Measurements from ENCODE around the gene CTTNBP2. TPM values are rescaled to one million over a fixed set of nuclear protein-coding genes. Genes with fewer than 3 reads are reported as not detected.

Gene CTTNBP2
- total RNA-seq, 1 donor from 2014 or later = 9.5 TPM

DNA sequence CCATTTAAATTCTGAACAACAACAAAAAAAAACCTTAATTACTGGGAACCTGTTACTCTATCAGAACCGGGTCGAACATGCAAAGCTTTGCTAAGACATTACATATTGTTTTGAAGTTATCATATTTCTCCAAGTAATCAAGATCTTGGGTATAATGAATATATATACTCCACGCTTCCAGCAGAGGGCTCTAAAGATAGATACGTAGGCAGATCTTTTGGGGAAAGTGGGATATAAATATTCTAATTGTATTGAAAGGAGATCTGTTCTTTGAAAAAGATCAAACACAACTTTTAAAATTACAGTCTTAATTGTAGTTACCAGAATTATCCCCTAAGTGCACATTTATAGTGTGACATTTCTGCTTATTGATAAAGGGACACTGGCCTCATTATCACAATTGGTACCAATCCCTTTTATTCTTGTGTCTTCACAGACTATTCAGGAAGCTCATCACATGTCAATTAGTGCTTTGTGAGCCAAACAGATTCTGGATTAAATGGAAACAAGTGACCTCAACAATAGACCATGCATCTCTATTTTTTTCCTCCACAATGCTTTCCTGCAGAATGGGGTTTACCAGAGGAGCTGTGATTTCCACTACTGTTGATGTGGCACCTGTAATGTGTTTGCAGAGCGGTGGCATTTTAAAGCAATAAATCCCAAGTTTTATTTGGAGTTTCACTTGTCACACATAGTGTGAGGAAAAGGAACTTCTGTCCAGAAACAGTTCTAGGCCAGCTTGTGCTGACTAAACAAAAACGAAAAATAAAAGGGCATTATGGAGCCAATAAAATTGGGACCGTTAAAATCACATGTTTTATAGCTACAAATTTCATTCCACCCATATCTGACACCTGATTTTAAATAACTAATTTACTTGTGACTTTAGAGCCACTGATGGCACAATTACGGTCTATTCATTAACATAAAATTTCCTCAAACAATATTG lies 122.4 kb downstream of the CTTNBP2 start:
- H3K36me3 Mint-ChIP-seq (ENCODE audit: insufficient read depth) = peaks cover 5% of the 10 kb centered on the region
- no peak for DNase-seq (ENCODE audit: low spot score, unreplicated experiment)
- no peak overlapping the region for H3K27ac Mint-ChIP-seq
- H3K4me1 Mint-ChIP-seq (ENCODE audit: low read depth) = peaks cover 6% of the 10 kb centered on the region
- no peaks in the 10 kb centered on the region for H3K9me3 Mint-ChIP-seq (ENCODE audit: low read depth)
- TF ChIP-seq, protein P1, sequence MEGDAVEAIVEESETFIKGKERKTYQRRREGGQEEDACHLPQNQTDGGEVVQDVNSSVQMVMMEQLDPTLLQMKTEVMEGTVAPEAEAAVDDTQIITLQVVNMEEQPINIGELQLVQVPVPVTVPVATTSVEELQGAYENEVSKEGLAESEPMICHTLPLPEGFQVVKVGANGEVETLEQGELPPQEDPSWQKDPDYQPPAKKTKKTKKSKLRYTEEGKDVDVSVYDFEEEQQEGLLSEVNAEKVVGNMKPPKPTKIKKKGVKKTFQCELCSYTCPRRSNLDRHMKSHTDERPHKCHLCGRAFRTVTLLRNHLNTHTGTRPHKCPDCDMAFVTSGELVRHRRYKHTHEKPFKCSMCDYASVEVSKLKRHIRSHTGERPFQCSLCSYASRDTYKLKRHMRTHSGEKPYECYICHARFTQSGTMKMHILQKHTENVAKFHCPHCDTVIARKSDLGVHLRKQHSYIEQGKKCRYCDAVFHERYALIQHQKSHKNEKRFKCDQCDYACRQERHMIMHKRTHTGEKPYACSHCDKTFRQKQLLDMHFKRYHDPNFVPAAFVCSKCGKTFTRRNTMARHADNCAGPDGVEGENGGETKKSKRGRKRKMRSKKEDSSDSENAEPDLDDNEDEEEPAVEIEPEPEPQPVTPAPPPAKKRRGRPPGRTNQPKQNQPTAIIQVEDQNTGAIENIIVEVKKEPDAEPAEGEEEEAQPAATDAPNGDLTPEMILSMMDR (IDR thresholded peaks at IDR 0.05; ENCODE audit: unreplicated experiment) = peak; percentile 60
- no peaks in the 10 kb centered on the region for H3K27me3 Mint-ChIP-seq
- no peak overlapping the region for H3K4me3 Mint-ChIP-seq (ENCODE audit: low read depth)

DNA sequence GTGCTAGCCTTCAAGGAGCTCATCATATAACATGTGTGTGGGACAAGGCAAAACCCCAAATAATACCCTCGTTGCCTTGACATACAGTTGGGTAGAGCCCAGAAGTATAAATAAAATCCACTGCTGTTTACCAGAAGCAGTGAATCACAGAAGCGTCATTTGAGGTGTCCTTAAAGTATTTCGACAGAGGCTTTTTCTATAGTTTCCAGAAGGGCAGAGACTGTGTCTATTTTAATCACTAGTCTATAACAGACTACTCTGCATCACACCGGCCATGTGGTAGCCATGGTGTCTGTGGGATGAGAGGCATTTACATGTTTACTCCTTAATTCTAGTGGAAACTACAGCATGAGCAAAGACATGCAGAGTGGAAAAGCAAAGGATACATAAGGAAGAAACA lies 131.3 kb downstream of the CTTNBP2 start:
- Mint-ChIP-seq H3K27ac (peak overlapping the region; percentile 4), H3K4me1 (ENCODE audit: low read depth) (peaks cover 2% of the 10 kb centered on the region), H3K36me3 (ENCODE audit: insufficient read depth) (no peaks in the 10 kb centered on the region), H3K27me3 (no peaks in the 10 kb centered on the region), H3K9me3 (ENCODE audit: low read depth) (no peaks in the 10 kb centered on the region), H3K4me3 (ENCODE audit: low read depth) (no peak overlapping the region)
- no peak for DNase-seq (ENCODE audit: low spot score, unreplicated experiment)
- TF ChIP-seq, protein P1 (IDR thresholded peaks at IDR 0.05; ENCODE audit: unreplicated experiment) = no peak

DNA sequence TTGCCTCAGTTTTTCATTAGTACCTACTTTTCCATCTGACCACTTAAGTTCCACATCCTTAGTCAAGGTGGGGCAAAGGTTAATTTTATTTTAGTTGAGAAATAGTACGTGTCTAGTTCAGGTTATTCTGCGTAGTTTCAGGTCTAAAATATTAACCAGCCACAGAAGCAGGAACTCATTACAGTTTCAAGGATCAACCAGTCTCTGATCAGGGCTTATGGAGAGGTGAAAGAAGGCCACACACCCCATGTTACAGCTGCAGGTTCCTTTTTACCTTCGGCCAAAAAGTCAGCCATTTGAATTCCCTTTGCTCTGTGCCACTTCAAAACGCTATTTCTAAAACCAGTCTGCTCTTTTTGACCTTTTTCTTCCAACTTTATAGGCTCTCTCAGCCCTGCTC lies 134.2 kb downstream of the CTTNBP2 start:
- peaks cover 4% of the 10 kb centered on the region for H3K36me3 Mint-ChIP-seq (ENCODE audit: insufficient read depth)
- H3K4me1 Mint-ChIP-seq (ENCODE audit: low read depth) = no peaks in the 10 kb centered on the region
- H3K9me3 Mint-ChIP-seq (ENCODE audit: low read depth) = no peaks in the 10 kb centered on the region
- peak overlapping the region; percentile 3 for H3K27ac Mint-ChIP-seq
- DNase-seq (ENCODE audit: low spot score, unreplicated experiment) = no peak
- TF ChIP-seq, protein P1 (IDR thresholded peaks at IDR 0.05; ENCODE audit: unreplicated experiment) = no peak
- H3K27me3 Mint-ChIP-seq = no peaks in the 10 kb centered on the region
- no peak overlapping the region for H3K4me3 Mint-ChIP-seq (ENCODE audit: low read depth)

DNA sequence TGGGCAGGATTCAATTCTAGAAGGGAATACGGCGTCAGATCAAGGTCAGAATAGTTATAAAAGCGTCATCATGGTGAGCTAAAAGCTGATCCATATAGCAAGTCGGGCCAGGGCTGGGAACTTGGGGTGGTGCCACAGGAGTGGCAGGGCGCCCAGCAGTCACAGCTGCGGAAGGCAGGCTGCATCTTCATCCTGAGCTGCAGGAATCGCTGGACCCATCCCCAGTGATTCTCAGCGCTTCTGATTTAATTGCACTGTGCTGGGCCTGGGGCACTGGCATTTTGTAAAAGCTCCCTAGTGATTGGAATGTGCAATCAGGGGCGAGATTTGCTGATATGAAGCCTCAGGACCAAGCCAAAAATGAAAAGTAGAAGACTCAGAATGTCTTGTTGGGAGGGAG lies 135.3 kb downstream of the CTTNBP2 start:
- Mint-ChIP-seq H3K27me3 (no peaks in the 10 kb centered on the region), H3K4me3 (ENCODE audit: low read depth) (no peak overlapping the region), H3K9me3 (ENCODE audit: low read depth) (no peaks in the 10 kb centered on the region), H3K27ac (no peak overlapping the region), H3K36me3 (ENCODE audit: insufficient read depth) (peaks cover 4% of the 10 kb centered on the region), H3K4me1 (ENCODE audit: low read depth) (no peaks in the 10 kb centered on the region)
- DNase-seq (ENCODE audit: low spot score, unreplicated experiment) = no peak
- TF ChIP-seq, protein P1 (IDR thresholded peaks at IDR 0.05; ENCODE audit: unreplicated experiment) = no peak

DNA sequence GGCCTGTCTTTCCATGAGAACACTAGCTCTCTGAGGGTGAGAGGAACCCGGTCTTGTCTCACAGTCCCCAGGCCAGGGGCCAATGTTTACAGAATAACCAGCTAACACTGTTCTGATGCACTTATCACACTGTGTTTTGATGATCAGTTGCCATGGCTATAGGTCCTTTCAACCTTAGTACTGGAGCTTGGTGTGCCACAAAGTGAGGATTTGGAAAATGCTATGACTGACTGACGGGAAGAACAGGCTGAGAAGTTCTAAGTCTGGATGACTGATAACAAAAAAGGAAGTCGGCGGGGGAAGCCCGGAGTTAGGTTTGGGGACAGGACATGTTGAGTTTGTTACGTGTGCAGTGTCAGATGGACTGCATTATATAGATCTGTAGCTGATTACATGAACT lies 141.8 kb downstream of the CTTNBP2 start:
- peaks cover 7% of the 10 kb centered on the region for H3K36me3 Mint-ChIP-seq (ENCODE audit: insufficient read depth)

More for the DNA sequence above, 141.8 kb downstream of the CTTNBP2 start:
- Mint-ChIP-seq H3K4me1 (ENCODE audit: low read depth) (peaks cover 4% of the 10 kb centered on the region), H3K4me3 (ENCODE audit: low read depth) (no peak overlapping the region), H3K27me3 (no peaks in the 10 kb centered on the region), H3K9me3 (ENCODE audit: low read depth) (no peaks in the 10 kb centered on the region), H3K27ac (no peak overlapping the region)
- TF ChIP-seq, protein P1 (IDR thresholded peaks at IDR 0.05; ENCODE audit: unreplicated experiment) = no peak
- DNase-seq (ENCODE audit: low spot score, unreplicated experiment) = no peak
